GM12878 (cell line): ENCODE data around the gene SYT4. TPM values are rescaled to one million over a fixed set of nuclear protein-coding genes. Genes with fewer than 3 reads are reported as not detected.

Experiments
- ATAC-seq: fragments of 200-7000 bp; cut with Tn5 transposase; 3 replicates; pipeline ENCODE4 v1.9.1; 2020; ENCODE audit warnings: mild to moderate bottlenecking, moderate library complexity
- BruUV-seq: library from RNA; stranded (reverse); fragments of 400-500 nt; replicated peaks from 2 replicates; lab custom pipeline; 2021; lab: Mats Ljungman, UMichigan
- CTCF ChIA-PET: fragments of 300-600 bp; sonication (Branson Sonifier 250); formaldehyde crosslinking; extraction: SDS; loops from one replicate; lab custom pipeline; 2021; ENCODE audit warnings: inconsistent platforms; lab: Yijun Ruan, JAX
- POLR2A ChIA-PET: fragments of 350-600 bp; formaldehyde crosslinking; extraction: SDS; loops from one replicate; lab custom pipeline; 2021; ENCODE audit warnings: inconsistent platforms; lab: Charles Lee
- RAD21 ChIA-PET: fragments of 300-600 bp; sonication (Branson Sonifier 250); formaldehyde crosslinking; loops from one replicate; lab custom pipeline; 2023; ENCODE audit warnings: antibody characterized with exemption; ENCODE audit not compliant: unreplicated experiment; lab: Charles Lee
- SMC1A ChIA-PET: fragments of 300-600 bp; sonication (Branson Sonifier 250); formaldehyde crosslinking; loops from one replicate; lab custom pipeline; 2023; ENCODE audit not compliant: unreplicated experiment, uncharacterized antibody; lab: Charles Lee
- DNase-seq: peaks from one replicate; pipeline ENCODE4 v3.0.0-alpha.2; 2011; ENCODE audit warnings: low read depth, low spot score
- FAIRE-seq: peaks from 3 replicates; lab custom pipeline; 2011; peaks lifted over from hg19 to GRCh38; lab: Jason Lieb, UNC
- H2AFZ ChIP-seq: 2 replicates; pipeline ENCODE4 v1.6.0; 2011; ENCODE audit warnings: low read depth, low read length, control low read depth; ENCODE audit not compliant: control insufficient read depth
- H3K27ac ChIP-seq: 2 replicates; pipeline ENCODE4 v1.5.1; 2011; ENCODE audit warnings: control low read depth; ENCODE audit not compliant: control insufficient read depth, insufficient read depth
- H3K27me3 ChIP-seq, 2 experiments: replicated peaks in 1 of 2; 2 replicates each; pipeline versions ENCODE4 v1.6.0 to v1.6.1; 2011; ENCODE audit warnings: low read length in 1 of 2; ENCODE audit not compliant: control insufficient read depth in 2 of 2, insufficient read depth in 2 of 2
- H3K36me3 ChIP-seq, 2 experiments: 2 replicates each; pipeline ENCODE4 v1.5.1; 2011; ENCODE audit warnings: low read length in 1 of 2; ENCODE audit not compliant: control insufficient read depth in 2 of 2, insufficient read depth in 2 of 2
- H3K4me1 ChIP-seq: 2 replicates; pipeline ENCODE4 v1.6.1; 2011; ENCODE audit warnings: mild to moderate bottlenecking, low read length, moderate library complexity, mixed read lengths; ENCODE audit not compliant: control insufficient read depth, insufficient read depth
- H3K4me2 ChIP-seq: 2 replicates; pipeline ENCODE4 v1.6.0; 2011; ENCODE audit warnings: control low read depth; ENCODE audit not compliant: control insufficient read depth, insufficient read depth
- H3K4me3 ChIP-seq: fragments of 200-600 bp; sonication (generic); 2 replicates; pipeline ENCODE4 v1.5.1; 2016
- H3K79me2 ChIP-seq: 2 replicates; pipeline ENCODE4 v1.6.0; 2011; ENCODE audit warnings: low read length; ENCODE audit not compliant: control insufficient read depth, insufficient read depth
- H3K9ac ChIP-seq: 2 replicates; pipeline ENCODE4 v1.8.0; 2011; ENCODE audit warnings: low read length, control low read depth, mixed read lengths; ENCODE audit not compliant: control insufficient read depth, insufficient read depth
- H3K9me3 ChIP-seq: replicated peaks from 3 replicates; pipeline ENCODE4 v1.5.1; 2011; ENCODE audit warnings: mild to moderate bottlenecking, low read length; ENCODE audit not compliant: control insufficient read depth, insufficient read depth
- H4K20me1 ChIP-seq: 2 replicates; pipeline ENCODE4 v1.6.0; 2011; ENCODE audit not compliant: control insufficient read depth, insufficient read depth
- CBX5 ChIP-seq: sonication (generic); IDR thresholded peaks from 2 replicates; pipeline ENCODE4 v1.6.1; 2016; ENCODE audit warnings: low read depth, moderate library complexity, mild to moderate bottlenecking, inconsistent platforms
- EED ChIP-seq: sonication (generic); IDR thresholded peaks from 2 replicates; pipeline ENCODE4 v1.6.1; 2016; ENCODE audit warnings: antibody characterized with exemption, low read depth
- EZH2 ChIP-seq: IDR thresholded peaks from 2 replicates; pipeline ENCODE4 v1.6.1; 2012; ENCODE audit warnings: low read depth, mild to moderate bottlenecking, control low read depth, inconsistent platforms, low read length, borderline replicate concordance; ENCODE audit not compliant: control insufficient read depth
- FOS ChIP-seq: IDR thresholded peaks from 3 replicates; pipeline ENCODE4 v1.6.1; 2011; ENCODE audit warnings: borderline replicate concordance; ENCODE audit not compliant: insufficient read length; ENCODE audit errors: extremely low read depth
- HDAC2 ChIP-seq: fragments of 200-600 bp; sonication (generic); IDR thresholded peaks from 2 replicates; pipeline ENCODE4 v1.6.1; 2017
- HDGF ChIP-seq: fragments of 450-650 bp; IDR thresholded peaks from 2 replicates; pipeline ENCODE4 v1.6.1; 2016; ENCODE audit warnings: antibody characterized with exemption
- JUND ChIP-seq: IDR thresholded peaks from 2 replicates; pipeline ENCODE4 v1.6.1; 2012; ENCODE audit warnings: low read depth, mild to moderate bottlenecking, low read length, improper control_type of control experiment, moderate library complexity
- POLR2AphosphoS5 ChIP-seq: IDR thresholded peaks from 2 replicates; pipeline ENCODE4 v1.6.1; 2011; ENCODE audit warnings: mild to moderate bottlenecking, low read length, inconsistent platforms
- SMAD1 ChIP-seq: fragments of 450-650 bp; IDR thresholded peaks from 2 replicates; pipeline ENCODE4 v1.6.1; 2018; ENCODE audit warnings: mild to moderate bottlenecking, low read depth; ENCODE audit not compliant: partially characterized antibody
- SRF ChIP-seq, 2 experiments: IDR thresholded peaks; 2 replicates each; pipeline ENCODE4 v1.6.1; 2011; ENCODE audit warnings: low read depth in 2 of 2, low read length in 2 of 2, mild to moderate bottlenecking in 1 of 2, moderate library complexity in 1 of 2
- ZNF274 ChIP-seq: IDR thresholded peaks from one replicate; pipeline ENCODE4 v1.8.0; 2011; ENCODE audit not compliant: insufficient read length, insufficient read depth
- ZZZ3 ChIP-seq: IDR thresholded peaks from 2 replicates; pipeline ENCODE4 v1.6.1; 2011; ENCODE audit warnings: low read depth; ENCODE audit not compliant: control insufficient read depth, insufficient read length
- WGBS: methylation state at CpG from one replicate; pipeline ENCODE4 v1.1.6; 2016; ENCODE audit warnings: low lambda C conversion rate; ENCODE audit not compliant: insufficient replicate concordance, insufficient coverage; ENCODE audit errors: missing lambda C conversion rate; 5-methylcytosine and 5-hydroxymethylcytosine counted together
- in situ Hi-C: fragments of 300-500 bp; cut with MboI; formaldehyde crosslinking; loops from 9 replicates; pipeline ENCODE4 v1.14.3; 2018; ENCODE audit warnings: mixed read lengths
- intact Hi-C: fragments of 100-400 bp; cut with micrococcal nuclease; formaldehyde crosslinking; loops from one replicate; pipeline ENCODE4 v1.14.2; 2022; ENCODE audit not compliant: unreplicated experiment
- polyA plus RNA-seq, 11 experiments: library from polyadenylated mRNA; depleted of rRNA in 4 of 11; unstranded in 6 of 11; stranded (reverse) in 5 of 11; fragments of >200 nt; fragmentation: Nextera tagmentation in 4 of 11; fragmentation: Illumina TruSeq in 1 of 11; extraction: Ambion mirVana in 4 of 11; extraction: Trizol in 1 of 11; gene quantifications; 1 replicate in 1 of 11; 2 replicates in 10 of 11; pipeline versions ENCODE4 v1.2.1 to v1.2.3, GENCODE V29; 2011 to 2016; ENCODE audit warnings: inconsistent platforms in 2 of 11, missing spikeins in 2 of 11, low read depth in 1 of 11
- total RNA-seq, 4 experiments: library from RNA; depleted of rRNA in 3 of 4; stranded (reverse); fragments of >200 nt in 3 of 4; fragmentation: Illumina TruSeq in 1 of 4; extraction: Trizol in 1 of 4; gene quantifications; 2 replicates each; pipeline versions ENCODE4 v1.2.1 to v1.2.3, GENCODE V29; 2013 to 2021
- TF ChIP-seq, protein P1 (sequence below), 3 experiments: IDR thresholded peaks in 2 of 3; conservative IDR thresholded peaks in 1 of 3; 2 replicates each; pipeline ENCODE4 v1.5.1; 2011; ENCODE audit warnings: low read depth in 3 of 3, low read length in 3 of 3, mild to moderate bottlenecking in 3 of 3, control low read depth in 2 of 3, moderate library complexity in 2 of 3, inconsistent platforms in 1 of 3, mixed read lengths in 1 of 3; ENCODE audit not compliant: control insufficient read depth in 2 of 3, insufficient read depth in 1 of 3; ENCODE audit errors: extremely low read depth in 1 of 3
- TF ChIP-seq, protein P2 (sequence below): IDR thresholded peaks from 2 replicates; pipeline ENCODE4 v1.6.1; 2011; ENCODE audit warnings: low read depth, low read length, improper control_type of control experiment, borderline replicate concordance
- TF ChIP-seq, protein P3 (sequence below): fragments of 450-650 bp; IDR thresholded peaks from 2 replicates; pipeline ENCODE4 v1.6.1; 2014; ENCODE audit warnings: mild to moderate bottlenecking
- TF ChIP-seq, protein P4 (sequence below): fragments of 450-650 bp; IDR thresholded peaks from 2 replicates; pipeline ENCODE4 v1.6.1; 2017; ENCODE audit warnings: borderline replicate concordance

The SYT4 gene
- total and polyA plus RNA-seq, 10 of the 15 experiments (the other 5 are each of a cell fraction or from before 2014, with no cell fraction given), result 0.09 to 0.18 (median 0.11) TPM; not detected in 7

DNA sequence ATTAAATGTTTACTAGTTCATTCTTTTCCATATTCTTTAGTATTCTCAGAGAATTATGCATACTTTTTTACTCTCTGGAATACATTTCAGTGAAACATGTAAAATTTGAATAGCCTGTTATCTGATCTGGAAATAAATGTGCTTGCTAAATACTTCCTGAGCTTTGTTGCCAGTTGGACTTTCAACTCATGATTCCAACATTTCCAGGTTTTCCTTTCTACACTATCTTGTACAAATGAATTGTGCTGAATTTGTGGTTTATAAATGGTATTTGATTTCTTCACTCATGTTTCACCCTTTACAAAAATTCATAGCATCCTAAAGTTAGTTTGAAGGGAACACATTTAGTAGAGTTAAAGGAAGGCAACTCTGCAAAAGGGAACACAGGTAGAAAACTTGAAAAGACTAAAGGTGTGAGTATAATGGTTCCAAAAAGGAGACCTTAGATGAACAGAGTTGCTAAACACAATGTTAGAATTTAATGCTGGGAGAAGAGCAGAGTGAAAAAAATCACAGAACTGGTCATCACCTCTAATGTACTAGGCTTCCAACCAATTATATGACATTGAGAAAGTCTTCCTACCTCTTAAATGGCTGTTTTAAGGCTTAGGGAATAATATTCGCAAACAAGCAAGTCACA lies 28.6 kb downstream of the SYT4 start (continued):
- TF ChIP-seq ZNF274 (no peak), FOS (no peak), POLR2AphosphoS5 (no peak), SRF (IDR thresholded peaks at IDR 0.05; ENCODE audit: low read depth in 2 of 2, low read length in 2 of 2) (no peak), HDAC2 (no peak), CBX5 (no peak), EZH2 (no peak)
- TF ChIP-seq, protein P1, sequence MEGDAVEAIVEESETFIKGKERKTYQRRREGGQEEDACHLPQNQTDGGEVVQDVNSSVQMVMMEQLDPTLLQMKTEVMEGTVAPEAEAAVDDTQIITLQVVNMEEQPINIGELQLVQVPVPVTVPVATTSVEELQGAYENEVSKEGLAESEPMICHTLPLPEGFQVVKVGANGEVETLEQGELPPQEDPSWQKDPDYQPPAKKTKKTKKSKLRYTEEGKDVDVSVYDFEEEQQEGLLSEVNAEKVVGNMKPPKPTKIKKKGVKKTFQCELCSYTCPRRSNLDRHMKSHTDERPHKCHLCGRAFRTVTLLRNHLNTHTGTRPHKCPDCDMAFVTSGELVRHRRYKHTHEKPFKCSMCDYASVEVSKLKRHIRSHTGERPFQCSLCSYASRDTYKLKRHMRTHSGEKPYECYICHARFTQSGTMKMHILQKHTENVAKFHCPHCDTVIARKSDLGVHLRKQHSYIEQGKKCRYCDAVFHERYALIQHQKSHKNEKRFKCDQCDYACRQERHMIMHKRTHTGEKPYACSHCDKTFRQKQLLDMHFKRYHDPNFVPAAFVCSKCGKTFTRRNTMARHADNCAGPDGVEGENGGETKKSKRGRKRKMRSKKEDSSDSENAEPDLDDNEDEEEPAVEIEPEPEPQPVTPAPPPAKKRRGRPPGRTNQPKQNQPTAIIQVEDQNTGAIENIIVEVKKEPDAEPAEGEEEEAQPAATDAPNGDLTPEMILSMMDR (IDR thresholded peaks at IDR 0.05 in 2 of 3, conservative IDR thresholded peaks at IDR 0.05 in 1 of 3; ENCODE audit: control insufficient read depth in 2 of 3, extremely low read depth in 1 of 3, insufficient read depth in 1 of 3, low read depth in 3 of 3, low read length in 3 of 3), result no peak
- TF ChIP-seq, protein P2, sequence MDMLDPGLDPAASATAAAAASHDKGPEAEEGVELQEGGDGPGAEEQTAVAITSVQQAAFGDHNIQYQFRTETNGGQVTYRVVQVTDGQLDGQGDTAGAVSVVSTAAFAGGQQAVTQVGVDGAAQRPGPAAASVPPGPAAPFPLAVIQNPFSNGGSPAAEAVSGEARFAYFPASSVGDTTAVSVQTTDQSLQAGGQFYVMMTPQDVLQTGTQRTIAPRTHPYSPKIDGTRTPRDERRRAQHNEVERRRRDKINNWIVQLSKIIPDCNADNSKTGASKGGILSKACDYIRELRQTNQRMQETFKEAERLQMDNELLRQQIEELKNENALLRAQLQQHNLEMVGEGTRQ, result no peak

DNA sequence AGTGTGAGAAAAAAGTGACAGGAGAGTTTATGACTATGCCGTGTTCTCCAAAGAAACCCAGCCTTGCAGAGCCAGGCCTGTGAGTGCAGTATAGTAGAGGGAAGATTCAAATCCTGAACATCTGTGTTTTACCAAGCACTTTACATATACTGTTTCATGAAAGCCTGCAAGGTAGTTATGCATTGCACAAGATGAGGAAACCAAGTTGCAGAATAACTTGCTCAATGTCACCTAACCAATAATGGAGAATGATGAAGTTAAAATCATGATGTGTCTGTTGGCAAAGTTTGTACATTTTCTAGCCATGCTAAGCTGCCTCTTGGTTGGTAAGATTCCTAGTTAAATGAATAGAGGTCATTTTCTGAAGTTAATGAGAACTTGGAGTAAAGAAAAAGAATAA lies 29.3 kb downstream of the SYT4 start:
- ChIA-PET SMC1A (no interaction called here), CTCF (no interaction called here), POLR2A (no interaction called here), RAD21 (no interaction called here)
- Histone ChIP-seq H2AFZ (no peak overlapping the region), H3K4me3 (no peak overlapping the region), H3K9ac (no peak overlapping the region), H3K79me2 (no peaks in the 10 kb centered on the region), H3K27me3 (no peaks in the 10 kb centered on the region), H3K9me3 (no peaks in the 10 kb centered on the region), H4K20me1 (no peaks in the 10 kb centered on the region), H3K4me2 (no peak overlapping the region), H3K27ac (no peak overlapping the region), H3K4me1 (no peaks in the 10 kb centered on the region), H3K36me3 (no peaks in the 10 kb centered on the region)
- FAIRE-seq, result no peak
- intact Hi-C loops (no loop called here), in situ Hi-C loops (no loop called here)
- ATAC-seq, result no peak
- BruUV-seq, result no TSS peak
- WGBS, result 67% methylated on average over 1 of the region's 1 CpG
- DNase-seq, result no peak
- TF ChIP-seq SMAD1 (no peak), ZZZ3 (no peak), EED (no peak), HDGF (no peak), JUND (no peak)
- TF ChIP-seq, protein P3, sequence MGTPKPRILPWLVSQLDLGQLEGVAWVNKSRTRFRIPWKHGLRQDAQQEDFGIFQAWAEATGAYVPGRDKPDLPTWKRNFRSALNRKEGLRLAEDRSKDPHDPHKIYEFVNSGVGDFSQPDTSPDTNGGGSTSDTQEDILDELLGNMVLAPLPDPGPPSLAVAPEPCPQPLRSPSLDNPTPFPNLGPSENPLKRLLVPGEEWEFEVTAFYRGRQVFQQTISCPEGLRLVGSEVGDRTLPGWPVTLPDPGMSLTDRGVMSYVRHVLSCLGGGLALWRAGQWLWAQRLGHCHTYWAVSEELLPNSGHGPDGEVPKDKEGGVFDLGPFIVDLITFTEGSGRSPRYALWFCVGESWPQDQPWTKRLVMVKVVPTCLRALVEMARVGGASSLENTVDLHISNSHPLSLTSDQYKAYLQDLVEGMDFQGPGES, result no peak
- TF ChIP-seq, protein P4, sequence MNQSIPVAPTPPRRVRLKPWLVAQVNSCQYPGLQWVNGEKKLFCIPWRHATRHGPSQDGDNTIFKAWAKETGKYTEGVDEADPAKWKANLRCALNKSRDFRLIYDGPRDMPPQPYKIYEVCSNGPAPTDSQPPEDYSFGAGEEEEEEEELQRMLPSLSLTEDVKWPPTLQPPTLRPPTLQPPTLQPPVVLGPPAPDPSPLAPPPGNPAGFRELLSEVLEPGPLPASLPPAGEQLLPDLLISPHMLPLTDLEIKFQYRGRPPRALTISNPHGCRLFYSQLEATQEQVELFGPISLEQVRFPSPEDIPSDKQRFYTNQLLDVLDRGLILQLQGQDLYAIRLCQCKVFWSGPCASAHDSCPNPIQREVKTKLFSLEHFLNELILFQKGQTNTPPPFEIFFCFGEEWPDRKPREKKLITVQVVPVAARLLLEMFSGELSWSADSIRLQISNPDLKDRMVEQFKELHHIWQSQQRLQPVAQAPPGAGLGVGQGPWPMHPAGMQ, result no peak
